ENCODE measurements around the gene TPCN2.
"Not testable (repeated sequence)": the region's sequence is repeated elsewhere in the genome, so short reads cannot be mapped to it uniquely, and the experiment has no call there.

Gene TPCN2

DNA sequence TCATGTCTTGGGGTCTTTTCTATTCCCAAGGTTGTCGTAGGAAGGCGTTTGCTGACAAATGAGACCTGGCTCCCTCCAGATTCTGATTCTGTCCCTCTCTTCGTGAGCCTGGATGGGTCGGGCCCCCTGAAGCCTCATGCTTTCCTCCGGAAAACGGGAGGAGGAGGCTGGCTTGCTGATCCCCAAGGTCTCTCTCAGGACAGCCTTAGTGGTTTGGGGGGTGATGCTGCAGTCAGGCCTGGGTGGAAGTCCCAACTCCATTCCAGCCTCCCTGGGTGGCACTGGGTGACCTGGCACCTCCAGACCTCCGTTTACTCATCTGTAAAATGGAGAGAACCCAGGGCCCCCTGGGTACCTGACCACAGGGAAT is 83.6 kb downstream of the TPCN2 start:
- DNase-seq = no peak

DNA sequence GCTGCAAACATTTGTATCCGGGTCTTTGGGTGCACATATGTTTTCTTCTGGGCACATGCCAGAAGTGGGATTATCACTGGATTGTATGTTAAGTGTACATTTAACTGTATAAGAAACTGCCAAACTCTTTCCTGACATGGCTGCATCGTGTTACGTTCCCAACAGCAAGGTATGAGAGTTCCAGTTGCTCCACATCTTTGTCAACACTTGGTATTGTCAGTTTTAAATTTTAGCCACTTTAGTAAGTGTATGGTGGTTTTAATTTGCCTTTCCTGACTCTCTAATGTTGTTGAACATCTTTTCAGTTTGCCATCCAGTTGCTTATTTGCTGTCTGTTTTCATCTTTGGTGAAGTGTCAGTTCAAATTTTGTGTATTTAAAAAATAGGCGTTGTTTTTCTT is 84.5 kb downstream of the TPCN2 start:
- no peak for DNase-seq

DNA sequence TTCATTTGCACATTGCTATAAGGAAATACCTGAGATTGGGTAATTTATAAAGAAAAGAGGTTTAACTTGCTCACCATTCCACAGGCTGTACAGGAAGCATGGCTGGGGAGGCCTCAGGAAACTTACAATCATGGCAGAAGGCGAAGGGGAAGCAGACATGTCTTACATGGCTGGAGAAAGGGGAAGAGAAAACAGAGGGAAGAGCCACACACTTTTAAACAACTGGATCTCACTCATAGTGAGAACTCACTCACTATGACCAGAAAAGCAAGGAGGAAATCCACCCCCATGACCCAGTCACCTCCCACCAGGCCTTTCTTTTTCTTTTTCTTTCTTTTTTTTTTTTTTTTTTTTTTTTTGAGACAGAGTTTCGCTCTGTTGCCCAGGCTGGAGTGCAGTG is 85.5 kb downstream of the TPCN2 start:
- DNase-seq = not testable (repeated sequence)

DNA sequence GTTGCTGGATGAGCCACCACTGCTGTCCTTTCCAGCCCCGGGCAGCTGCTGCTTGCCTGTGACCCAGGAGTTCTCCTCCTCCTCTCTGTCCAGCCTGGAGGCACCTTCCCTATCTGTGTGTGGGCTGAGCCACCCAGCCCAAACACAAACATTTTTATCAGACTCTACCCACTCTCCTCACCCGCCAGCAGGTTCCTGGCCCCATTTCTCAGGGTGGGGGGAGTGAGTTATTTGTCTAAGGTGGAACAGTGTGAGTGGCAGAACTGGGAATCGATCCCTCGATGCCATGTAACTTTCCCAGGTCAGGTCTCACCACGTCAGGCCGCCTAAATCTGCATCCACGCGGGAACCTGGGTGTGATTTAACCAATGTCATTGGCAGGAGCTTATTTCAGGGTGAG is 86.2 kb downstream of the TPCN2 start:
- DNase-seq = no peak

DNA sequence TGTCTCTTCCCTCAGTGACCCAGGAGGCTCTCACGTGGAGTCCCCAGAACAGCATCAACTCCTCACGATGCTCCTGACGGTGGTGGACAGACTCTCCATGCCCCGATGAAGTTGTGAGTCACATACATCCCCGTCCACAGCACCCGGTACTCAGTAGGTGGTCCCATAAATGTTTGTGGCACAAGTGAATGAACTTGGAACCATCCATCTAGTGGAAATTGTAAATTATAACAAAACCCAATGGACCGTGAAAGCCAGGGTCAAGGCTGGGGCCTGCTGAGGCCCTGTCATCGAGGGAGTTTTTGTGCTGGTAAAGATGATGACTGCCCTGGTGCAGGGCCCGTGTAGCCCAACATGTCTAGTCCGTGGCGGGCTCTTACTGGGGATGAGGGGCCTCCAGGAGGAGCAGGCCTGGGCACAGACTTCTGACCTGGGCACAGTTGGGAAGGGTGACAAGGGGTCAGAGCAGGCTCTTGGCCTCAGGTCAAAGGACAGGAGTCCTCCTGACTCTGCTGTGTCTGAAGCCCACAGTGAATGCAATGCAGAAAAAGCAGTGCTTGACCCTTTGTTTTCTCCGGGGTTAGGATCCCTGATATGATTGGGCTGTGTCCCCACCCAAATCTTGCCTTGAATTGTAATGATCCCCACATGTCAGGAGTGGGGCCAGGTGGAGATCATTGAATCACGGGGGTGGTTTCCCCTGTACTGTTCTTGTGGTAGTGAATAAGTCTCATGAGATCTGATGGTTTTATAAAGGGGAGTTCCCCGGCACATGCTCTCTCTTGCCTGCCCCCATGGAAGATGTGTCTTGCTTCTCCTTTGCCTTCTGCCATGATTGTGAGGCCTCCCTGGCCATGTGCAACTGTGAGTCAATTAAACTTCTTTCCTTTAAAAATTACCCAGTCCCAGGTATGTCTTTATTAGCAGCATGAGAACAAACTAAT is 87.0 kb downstream of the TPCN2 start:
- no peak for DNase-seq

DNA sequence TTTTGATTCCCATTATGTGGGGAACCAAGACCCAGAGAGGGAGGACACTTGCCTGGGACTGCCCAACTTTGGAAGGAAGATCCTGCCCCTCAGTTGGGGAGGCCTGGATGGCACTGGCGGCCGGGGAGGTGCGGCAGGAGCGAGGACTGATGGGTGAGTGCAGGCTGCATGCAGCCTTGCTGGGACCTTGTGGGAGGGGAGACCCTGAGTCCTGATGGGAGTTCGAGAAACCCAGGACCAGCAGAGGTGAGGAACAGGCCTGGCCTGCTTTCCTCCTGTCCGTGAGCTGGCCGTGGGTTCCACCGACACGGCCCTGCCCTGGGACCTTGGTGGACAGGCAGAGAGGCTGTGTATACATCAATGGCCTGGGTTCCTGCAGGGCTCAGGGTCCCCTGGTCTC is 87.7 kb downstream of the TPCN2 start:
- DNase-seq = no peak

DNA sequence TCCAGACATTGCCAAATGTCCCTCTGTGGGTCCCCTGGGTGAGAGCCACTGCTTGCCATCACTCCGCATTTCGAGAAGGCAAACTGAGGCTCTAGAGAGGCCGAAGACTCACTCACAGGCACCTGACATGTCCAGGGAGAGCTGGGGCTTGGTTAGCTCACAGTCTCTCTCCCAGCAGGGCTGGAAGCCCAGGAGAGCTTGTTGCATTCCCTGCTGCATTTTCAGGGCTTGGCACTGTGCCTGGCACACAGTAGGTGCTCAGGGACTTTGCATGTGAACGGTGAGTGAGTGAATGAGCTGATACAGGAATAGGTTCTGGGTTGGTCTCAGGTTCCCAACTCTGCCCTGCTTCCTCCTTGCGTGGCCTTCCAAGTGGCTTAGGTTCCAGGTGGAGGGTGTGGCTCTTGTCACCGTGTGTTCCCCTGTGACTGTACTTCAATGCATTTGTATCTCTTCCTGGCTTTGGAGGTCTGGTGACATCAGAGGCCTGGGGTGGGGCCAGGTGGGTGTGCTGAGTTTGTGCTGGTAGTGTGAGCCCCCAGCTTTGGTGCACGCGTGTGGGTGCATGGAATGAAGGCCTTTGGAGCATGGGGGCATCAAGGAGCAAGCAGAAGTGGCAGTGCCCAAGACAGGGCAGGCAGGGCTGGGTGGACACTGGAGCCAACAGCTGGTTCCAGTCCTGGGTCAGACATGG is 88.6 kb downstream of the TPCN2 start:
- no peak for DNase-seq

DNA sequence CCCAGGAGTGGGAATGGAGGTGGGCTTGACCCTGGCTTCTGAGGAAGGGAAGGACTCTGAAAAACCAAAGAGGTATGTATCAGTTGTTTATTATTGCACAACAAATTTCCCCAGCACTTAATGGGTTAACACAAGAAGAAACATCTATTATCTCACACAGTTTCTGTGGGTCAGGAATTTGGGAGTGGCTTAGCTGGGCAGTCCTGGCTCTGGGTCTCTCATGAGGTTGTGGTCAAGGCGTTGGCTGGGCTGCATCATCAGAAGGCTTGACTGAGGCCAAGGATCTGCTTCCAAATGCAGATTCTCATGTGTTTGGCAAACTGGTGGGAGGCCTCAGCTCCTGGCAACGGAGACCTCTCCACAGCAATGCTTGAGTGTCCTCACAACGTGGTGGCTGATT is 89.5 kb downstream of the TPCN2 start:
- no peak for DNase-seq

DNA sequence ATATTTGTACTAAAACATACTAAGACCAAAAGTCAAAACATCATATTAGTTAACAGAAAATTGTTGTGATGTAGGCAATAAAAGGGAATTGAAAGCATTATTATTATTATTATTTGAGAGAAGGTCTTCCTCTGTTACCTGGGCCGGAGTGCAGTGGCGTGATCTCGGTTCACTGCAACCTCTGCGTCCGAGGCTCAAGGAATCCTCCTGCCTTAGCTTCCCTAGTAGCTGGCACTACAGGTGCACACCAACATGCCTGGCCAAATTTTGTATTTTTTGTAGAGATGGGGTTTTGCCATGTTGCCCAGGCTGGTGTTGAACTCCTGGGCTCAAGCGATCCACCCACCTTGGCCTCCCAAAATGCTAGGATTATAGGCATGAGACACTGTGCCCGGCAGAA is 91.4 kb downstream of the TPCN2 start:
- DNase-seq = not testable (repeated sequence)

DNA sequence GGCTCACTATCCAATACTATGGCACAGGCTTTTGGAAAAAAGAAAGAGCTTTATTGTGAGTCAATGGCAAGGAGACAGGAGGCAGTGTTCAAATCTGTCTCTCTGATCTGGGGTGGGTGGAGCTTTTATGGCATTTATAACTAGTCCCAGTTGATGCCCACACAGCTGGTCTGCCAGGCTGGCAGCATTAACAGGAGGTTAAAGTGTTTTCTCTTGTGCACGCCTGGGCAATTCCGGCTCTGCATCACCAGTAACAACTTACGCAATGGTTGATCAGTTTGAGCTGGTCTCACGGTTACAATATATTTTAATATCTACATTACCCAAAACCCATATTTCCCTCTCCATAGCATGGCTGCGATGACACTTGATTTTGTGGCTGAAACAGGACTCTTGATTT is 91.9 kb downstream of the TPCN2 start:
- DNase-seq = no peak

DNA sequence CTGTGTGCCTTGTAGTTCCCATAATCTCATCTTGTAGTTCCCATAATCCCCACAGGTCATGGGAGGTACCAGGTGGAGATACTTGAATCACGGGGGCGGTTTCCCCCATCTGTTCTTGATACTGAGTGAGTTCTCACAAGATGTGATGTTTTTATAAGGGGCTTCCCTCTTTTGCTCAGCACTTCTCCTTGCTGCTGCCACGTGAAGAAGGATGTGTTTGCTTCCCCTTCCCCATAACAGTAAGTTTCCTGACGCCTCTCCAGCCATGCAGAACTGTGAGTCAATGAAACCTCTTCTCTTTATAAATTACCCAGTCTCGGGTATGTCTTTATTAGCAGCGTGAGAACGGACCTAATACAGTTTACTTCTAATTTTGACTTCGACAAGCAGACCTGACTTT is 93.0 kb downstream of the TPCN2 start:
- DNase-seq = no peak

DNA sequence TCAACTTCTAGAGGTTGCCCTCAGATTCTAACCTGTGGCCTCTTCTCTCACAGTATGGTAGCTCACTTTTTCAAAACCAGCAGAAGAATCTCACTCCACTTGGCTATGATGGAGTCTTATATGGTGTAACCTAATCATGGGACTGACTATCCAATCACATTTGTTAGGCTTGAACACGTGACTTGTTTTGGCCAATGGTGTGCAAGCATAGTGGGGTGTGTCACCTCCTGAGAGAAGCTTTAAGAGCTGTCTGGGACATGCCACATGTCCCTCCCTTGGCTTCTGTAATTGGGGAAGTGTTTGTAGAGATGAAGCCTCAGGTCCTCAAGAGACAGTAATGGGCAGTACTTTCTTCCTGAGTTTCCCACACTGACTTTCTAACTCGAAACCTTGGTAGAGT is 94.2 kb downstream of the TPCN2 start:
- DNase-seq = no peak

DNA sequence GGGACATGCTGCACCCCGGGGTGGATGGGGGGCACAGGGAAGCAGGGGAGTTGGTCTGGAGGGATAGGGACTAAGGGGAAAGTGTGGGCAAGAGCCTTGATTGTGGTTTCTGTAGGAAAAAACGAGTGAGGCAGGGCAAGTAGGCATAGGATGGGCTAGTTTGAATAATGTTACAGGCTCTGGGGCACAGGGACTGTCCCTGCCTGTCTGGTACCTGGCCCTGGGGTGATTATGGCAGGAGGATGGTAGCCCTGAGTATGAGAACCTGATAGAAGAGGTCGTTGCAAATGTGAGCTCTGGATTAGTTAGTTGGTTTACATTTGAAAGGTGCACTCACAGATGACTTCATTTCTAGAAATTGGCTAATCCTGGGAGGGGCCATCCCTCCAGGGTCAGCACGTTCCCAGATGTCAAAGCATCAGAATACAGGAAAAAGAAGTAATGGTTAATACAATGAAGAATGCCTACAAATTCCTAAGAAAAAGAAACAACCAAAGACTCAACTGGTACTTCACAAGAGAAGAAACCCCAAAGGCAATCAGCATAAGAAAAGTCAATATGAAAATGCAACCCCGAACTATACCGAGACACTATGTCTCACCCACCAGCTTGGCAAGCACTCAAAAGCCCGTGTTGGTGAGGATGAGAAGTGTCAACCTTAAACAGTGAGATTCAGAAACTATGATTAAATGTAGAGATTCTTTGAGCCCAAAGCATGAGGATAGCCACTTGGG is 95.8 kb downstream of the TPCN2 start:
- DNase-seq = no peak

DNA sequence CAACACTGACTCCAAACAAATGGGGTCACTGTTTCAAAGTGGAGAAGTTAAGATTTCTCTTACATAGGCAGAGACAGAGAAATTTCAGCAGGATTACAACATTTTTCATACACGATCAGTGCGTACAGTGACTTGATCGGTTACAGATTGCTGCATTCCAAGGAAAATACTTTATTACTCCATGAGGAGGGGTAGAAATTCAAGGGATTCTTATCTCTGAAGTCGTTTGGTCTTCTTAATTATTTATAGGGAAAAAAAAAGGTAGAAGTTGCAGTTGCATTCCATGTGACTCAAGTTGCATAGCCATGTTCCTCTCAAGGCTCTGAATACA is 96.3 kb downstream of the TPCN2 start:
- no peak for DNase-seq

DNA sequence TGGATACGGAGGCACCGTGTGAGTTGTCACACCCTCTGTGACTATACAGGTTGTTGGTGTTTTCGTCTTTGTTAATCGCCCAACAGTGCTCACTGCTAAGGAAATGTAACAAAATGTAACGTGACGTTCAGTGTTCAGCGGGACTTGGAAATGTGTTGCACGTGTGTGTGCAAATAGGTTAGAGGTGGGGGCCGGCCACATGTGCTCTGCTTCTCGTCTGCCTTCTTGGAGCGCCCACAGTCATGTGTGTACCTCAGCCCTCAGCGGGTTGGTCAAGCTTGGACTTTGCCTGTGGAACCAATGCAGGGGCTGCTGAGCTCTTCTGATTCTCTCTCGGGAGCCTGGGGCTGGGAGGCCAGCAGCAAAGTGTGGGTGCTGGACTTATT is 99.6 kb downstream of the TPCN2 start:
- no peak for DNase-seq

DNA sequence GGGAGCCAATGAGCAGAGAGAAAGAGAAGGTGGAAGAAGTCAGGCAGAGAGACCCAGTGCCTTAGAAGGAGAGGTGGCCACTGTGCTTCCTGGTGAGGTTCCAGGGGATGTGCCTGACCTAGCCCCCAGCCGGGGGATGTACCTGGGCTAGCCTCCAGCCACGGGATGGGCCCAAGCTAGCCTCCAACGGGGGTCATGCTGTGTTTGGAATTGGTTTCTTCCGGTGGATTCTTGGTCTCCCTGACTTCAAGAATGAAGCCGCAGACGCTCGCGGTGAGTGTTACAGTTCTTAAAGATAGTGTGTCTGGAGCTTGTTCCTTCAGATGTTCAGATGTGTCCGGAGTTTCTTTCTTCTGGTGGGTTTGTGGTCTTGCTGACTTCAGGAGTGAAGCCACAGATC is 100.1 kb downstream of the TPCN2 start:
- no peak for DNase-seq

DNA sequence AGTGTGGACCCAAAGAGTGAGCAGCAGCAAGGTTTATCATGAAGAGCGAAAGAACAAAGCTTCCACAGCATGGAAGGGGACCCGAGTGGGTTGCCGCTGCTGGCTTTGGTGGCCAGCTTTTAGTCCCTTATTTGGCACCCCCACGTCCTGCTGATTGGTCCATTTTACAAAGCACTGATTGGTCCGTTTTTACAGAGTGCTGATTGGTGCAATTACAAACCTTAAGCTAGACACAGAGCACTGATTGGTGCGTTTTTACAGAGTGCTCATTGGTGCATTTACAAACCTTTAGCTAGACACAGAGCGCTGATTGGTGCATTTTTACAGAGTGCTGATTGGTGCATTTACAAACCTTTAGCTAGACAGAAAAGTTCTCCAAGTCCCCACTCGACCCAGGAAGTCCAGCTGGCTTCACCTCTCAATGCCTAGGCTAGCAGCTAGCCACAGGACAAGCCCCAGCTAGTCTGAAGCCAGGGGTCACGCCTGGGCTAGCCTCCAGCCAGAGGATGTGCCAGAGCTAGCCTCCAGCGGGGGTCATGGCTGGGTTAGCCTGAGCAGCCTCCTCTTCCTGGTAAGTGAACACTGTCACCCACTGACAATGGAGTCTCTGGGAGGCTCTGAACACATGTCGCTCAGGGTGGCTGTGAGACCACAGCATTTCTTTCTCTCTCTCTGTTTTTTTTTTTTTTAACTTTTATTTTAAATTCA is 100.8 kb downstream of the TPCN2 start:
- DNase-seq = not testable (repeated sequence)

DNA sequence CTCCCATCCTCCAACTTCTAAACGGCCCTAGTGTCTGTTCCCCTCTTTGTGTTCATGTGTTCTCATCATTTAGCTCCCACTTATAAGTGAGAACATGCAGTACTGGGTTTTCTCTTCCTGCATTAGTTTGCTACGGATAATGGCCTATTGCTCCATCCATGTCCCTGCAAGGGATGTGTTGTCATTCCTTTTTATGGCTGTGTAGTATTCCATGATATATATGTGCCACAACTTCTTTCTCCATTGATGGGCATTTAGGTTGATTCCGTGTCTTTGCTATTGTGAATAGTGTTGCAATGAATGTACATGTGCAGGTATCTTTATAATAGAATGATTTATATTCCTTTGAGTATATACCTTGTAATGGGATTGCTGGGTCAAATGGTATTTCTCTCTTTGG is 101.4 kb downstream of the TPCN2 start:
- no peak for DNase-seq

DNA sequence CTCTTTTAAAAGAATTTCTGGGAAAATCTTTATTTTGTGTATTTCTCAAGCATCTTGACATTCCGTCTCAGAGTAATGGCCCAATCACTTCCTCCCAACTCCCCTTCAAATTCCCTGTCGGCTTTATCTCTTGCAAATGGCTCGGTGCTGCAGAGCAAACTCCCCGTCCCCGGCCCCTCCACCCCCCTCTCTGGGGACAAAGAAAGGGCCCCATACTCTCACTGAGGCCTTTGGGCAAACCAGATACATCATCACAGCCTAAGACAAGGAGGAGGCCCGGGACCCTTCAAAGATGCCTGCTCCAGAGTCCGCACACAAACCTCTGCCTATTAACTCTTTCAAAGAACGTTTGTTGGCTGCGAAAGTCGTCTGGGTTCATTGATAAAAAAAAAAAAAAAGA is 103.1 kb downstream of the TPCN2 start:
- DNase-seq = no peak

DNA sequence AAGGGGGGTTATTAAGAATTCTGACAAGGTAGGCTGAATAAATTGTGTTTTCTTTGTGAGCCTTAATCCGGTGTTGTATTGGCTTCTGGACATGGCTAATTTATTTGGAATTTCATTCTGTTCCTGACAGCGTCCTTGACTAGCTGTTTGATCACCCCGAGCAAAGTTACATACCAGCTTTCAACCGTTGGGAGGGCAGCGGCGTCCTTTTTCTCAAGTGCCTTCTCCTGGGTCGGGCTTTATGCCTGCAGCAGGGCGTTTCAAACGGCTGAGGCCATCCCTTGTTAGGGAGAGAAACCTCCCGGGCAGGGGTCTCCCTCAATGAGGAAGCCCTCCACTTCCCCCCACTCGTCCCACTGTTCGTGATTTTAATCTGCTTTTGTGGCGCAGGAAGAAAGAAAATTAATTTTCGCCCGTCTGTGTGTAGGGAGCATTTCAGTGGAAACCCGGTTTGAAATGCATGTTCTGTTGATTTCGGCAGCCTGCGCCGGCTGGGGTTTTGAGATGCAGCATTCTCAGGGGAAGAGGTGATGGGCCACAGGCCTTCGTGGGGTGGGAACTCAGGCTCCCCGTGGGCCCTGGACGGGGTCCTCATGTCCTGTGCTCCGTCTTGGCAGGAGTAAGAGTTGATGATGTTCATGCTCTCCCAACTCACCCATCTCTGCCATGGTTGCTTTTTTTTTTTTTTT is 104.1 kb downstream of the TPCN2 start:
- no peak for DNase-seq

DNA sequence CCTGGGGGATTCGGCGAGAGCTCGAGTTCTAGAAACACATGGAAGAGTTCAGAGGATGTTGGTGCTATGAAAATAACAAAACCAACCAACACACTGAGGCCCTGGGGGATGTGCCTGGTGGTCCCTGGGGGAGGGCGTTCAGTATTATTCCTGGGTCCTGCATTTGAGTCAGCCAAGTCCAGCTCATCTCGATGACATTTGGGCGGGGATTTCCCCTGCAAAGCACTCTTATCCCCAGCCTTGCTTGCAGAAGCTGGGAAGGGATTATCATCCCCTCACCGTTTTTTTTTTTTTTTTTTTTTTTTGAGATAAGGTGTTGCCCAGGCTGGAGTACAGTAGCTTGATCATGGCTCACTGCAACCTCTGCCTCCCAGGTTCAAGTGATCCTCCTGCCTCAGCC is 104.9 kb downstream of the TPCN2 start:
- DNase-seq = no peak

DNA sequence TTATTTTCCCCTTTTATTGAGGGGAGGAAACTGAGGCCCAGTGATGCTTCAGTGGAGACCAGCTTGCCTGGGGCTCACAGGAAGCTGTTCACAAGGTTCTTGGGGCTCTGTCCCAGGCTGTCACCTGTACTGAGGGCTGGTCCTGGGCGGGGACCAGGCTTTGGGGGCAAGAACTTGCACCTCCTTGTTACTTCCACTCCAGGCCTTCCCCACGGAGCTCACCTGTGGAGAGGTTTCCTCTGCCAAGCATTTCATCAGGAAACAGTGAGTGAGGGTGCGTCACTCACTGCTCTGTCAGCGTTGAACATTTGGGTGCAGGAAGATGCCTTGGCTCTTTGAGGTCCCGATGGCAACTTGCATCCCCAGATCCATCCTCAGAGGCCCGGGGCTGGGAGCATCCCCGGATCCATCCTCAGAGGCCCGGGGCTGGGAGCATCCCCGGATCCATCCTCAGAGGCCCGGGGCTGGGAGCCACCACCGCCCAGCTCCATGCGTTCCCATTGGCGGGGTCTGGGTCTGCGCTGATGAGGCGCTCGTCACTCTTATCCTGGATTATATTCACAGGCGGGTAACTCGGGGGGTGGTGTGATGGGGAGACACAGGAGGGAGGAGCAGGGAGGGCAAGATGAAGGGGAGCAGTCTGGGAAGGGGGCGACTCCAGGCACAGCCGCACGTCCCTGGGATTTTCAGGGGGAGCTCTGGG is 105.6 kb downstream of the TPCN2 start:
- no peak for DNase-seq

All from SHP77 treated with DMSO at 0.1 percent for 48 hours (cell line).